Suprapubic skin (tissue), 4 donors: ENCODE data around the gene MYPOP. TPM values are rescaled to one million over a fixed set of nuclear protein-coding genes. Genes with fewer than 3 reads are reported as not detected.
A peak's percentile ranks its signal among the peaks of the same experiment; 100 is the strongest.

Experiments used
- DNase-seq, 2 donors: peaks; one replicate each; pipeline ENCODE4 v3.0.0-alpha.2; 2019; ENCODE audit warnings: low spot score in 2 of 2
- H3K27ac ChIP-seq: fragments of 200-600 bp; sonication (generic); one replicate; pipeline ENCODE4 v1.5.1; 2019
- H3K27me3 ChIP-seq: fragments of 200-600 bp; sonication (generic); one replicate; pipeline ENCODE4 v1.5.1; 2019
- H3K36me3 ChIP-seq: fragments of 200-600 bp; sonication (generic); one replicate; pipeline ENCODE4 v1.5.1; 2019
- H3K4me1 ChIP-seq: fragments of 200-600 bp; sonication (generic); one replicate; pipeline ENCODE4 v1.5.1; 2019
- H3K4me3 ChIP-seq: fragments of 200-600 bp; sonication (generic); one replicate; pipeline ENCODE4 v1.5.1; 2019; ENCODE audit warnings: mild to moderate bottlenecking
- H3K9me3 ChIP-seq: fragments of 200-600 bp; sonication (generic); one replicate; pipeline ENCODE4 v1.5.1; 2019
- CTCF ChIP-seq, 2 donors: fragments of 200-600 bp in 1 of 2; fragments of 450-650 bp in 1 of 2; sonication (generic) in 1 of 2; IDR thresholded peaks; one replicate each; pipeline ENCODE4 v1.5.1; 2016 to 2019; ENCODE audit warnings: antibody characterized with exemption in 2 of 2, mild to moderate bottlenecking in 1 of 2, moderate library complexity in 1 of 2
- EP300 ChIP-seq: sonication (generic); formaldehyde crosslinking; IDR thresholded peaks from one replicate; pipeline ENCODE4 v1.6.1; 2017; ENCODE audit warnings: antibody characterized with exemption
- POLR2A ChIP-seq, 2 donors: fragments of 450-650 bp; IDR thresholded peaks; one replicate each; pipeline ENCODE4 v1.6.1; 2017; ENCODE audit warnings: antibody characterized with exemption in 2 of 2, mild to moderate bottlenecking in 2 of 2, moderate library complexity in 2 of 2
- POLR2AphosphoS5 ChIP-seq, 3 donors: sonication (generic); formaldehyde crosslinking; IDR thresholded peaks; one replicate each; pipeline ENCODE4 v1.6.1; 2017; ENCODE audit warnings: antibody characterized with exemption in 3 of 3
- WGBS: methylation state at CpG from one replicate; pipeline ENCODE4 v1.1.5; 2018; 5-methylcytosine and 5-hydroxymethylcytosine counted together
- total RNA-seq, 4 donors: library from RNA; depleted of rRNA; stranded (reverse); fragments of >200 nt; gene quantifications; one replicate each; pipeline ENCODE4 v1.1.0, GENCODE V29; 2016

The MYPOP gene
- total RNA-seq, 4 donors from 2014 or later, result 4.4 to 9.4 (median 6.5) TPM

GRCh38 chr19:45864629-45865082, 37.8 kb downstream of the MYPOP start:
- peaks cover 9% of the 10 kb centered on the region for H3K27me3 ChIP-seq
- no peaks in the 10 kb centered on the region for H3K36me3 ChIP-seq
- no peak for DNase-seq
- peaks cover 26% of the 10 kb centered on the region for H3K4me1 ChIP-seq
- no peak for TF ChIP-seq EP300
- TF ChIP-seq POLR2AphosphoS5 (IDR thresholded peaks at IDR 0.05), result no peak
- TF ChIP-seq POLR2A (IDR thresholded peaks at IDR 0.05), result no peak
- no peak for TF ChIP-seq CTCF (IDR thresholded peaks at IDR 0.05)
- no peaks in the 10 kb centered on the region for H3K9me3 ChIP-seq
- no peak overlapping the region for H3K27ac ChIP-seq
- peak overlapping the region; percentile 73 for H3K4me3 ChIP-seq
- WGBS, result 25% methylated on average over 12 of the region's 12 CpGs

- Histone ChIP-seq H3K36me3 (no peaks in the 10 kb centered on the region), H3K9me3 (no peaks in the 10 kb centered on the region), H3K4me1 (peaks cover 26% of the 10 kb centered on the region), H3K27me3 (peaks cover 9% of the 10 kb centered on the region), H3K27ac (no peak within 1 kb of the TSS), H3K4me3 (peak within 1 kb of the TSS; percentile 73)
- 2% methylated on average over 19 of the region's 71 CpGs for WGBS
- TF ChIP-seq POLR2AphosphoS5 (IDR thresholded peaks at IDR 0.05) (no peak), CTCF (IDR thresholded peaks at IDR 0.05) (peak; percentile 12 to 59)
- DNase-seq, result no peak
Measured at GRCh38 chr19:45863840-45864628, 38.4 kb downstream of the MYPOP start, which contains the start of gene FOXA3. Gene FOXA3 (plus strand): TSS chr19:45864326. CDS start chr19:45864457, 131 bp downstream.

- peaks cover 26% of the 10 kb centered on the region for H3K4me1 ChIP-seq
- DNase-seq, result no peak
- H3K4me3 ChIP-seq, result peak overlapping the region; percentile 73
- no peak overlapping the region for H3K27ac ChIP-seq
- WGBS, result 2% methylated on average over 18 of the region's 22 CpGs
- H3K27me3 ChIP-seq, result peaks cover 9% of the 10 kb centered on the region
- no peaks in the 10 kb centered on the region for H3K9me3 ChIP-seq
- no peaks in the 10 kb centered on the region for H3K36me3 ChIP-seq
- TF ChIP-seq EP300 (no peak), POLR2AphosphoS5 (IDR thresholded peaks at IDR 0.05) (no peak), CTCF (IDR thresholded peaks at IDR 0.05) (no peak), POLR2A (IDR thresholded peaks at IDR 0.05) (no peak)
Measured at GRCh38 chr19:45863335-45863839, 39.0 kb downstream of the MYPOP start.

- Histone ChIP-seq H3K27me3 (peaks cover 9% of the 10 kb centered on the region), H3K4me3 (peak within 1 kb of the TSS; percentile 73), H3K36me3 (no peaks in the 10 kb centered on the region), H3K4me1 (peaks cover 26% of the 10 kb centered on the region), H3K9me3 (no peaks in the 10 kb centered on the region), H3K27ac (peak within 1 kb of the TSS; percentile 89)
- 0% methylated on average over 45 of the region's 65 CpGs for WGBS
- TF ChIP-seq POLR2AphosphoS5 (IDR thresholded peaks at IDR 0.05) (peak; percentile 11 to 77 (median 31)), POLR2A (IDR thresholded peaks at IDR 0.05) (no peak)
- DNase-seq, result peak; percentile 99
Measured at GRCh38 chr19:45862564-45863334, 39.7 kb downstream of the MYPOP start, which contains the start of gene SYMPK. Gene SYMPK (minus strand): TSS chr19:45863147. CDS start chr19:45854495, 8,652 bp downstream.

GRCh38 chr19:45862271-45862563, 40.2 kb downstream of the MYPOP start:
- Histone ChIP-seq H3K27ac (peak overlapping the region; percentile 89), H3K36me3 (no peaks in the 10 kb centered on the region), H3K4me3 (peak overlapping the region; percentile 73), H3K27me3 (peaks cover 9% of the 10 kb centered on the region), H3K9me3 (no peaks in the 10 kb centered on the region), H3K4me1 (peaks cover 26% of the 10 kb centered on the region)
- TF ChIP-seq POLR2AphosphoS5 (IDR thresholded peaks at IDR 0.05), result no peak
- TF ChIP-seq POLR2A (IDR thresholded peaks at IDR 0.05), result no peak
- no peak for TF ChIP-seq CTCF (IDR thresholded peaks at IDR 0.05)
- no peak for TF ChIP-seq EP300
- WGBS, result under 1% methylated on average over 11 of the region's 11 CpGs
- no peak for DNase-seq
